B cell (primary cell): ENCODE results near the gene OR11L1. TPM values are rescaled to one million over a fixed set of nuclear protein-coding genes. Genes with fewer than 3 reads are reported as not detected.

Experiments
- ATAC-seq: fragments of 200-7000 bp; cut with Tn5 transposase; one replicate; pipeline ENCODE4 v1.10.0; 2021; ENCODE audit warnings: low read depth, mild to moderate bottlenecking, moderate number of reproducible peaks, moderate library complexity
- CTCF ChIA-PET: fragments of 350-600 bp; sonication (Branson Sonifier 250); formaldehyde crosslinking; loops from one replicate; lab custom pipeline; 2021; ENCODE audit warnings: antibody characterized with exemption, inconsistent platforms; lab: Charles Lee
- POLR2A ChIA-PET: fragments of 350-600 bp; sonication (Branson Sonifier 250); formaldehyde crosslinking; loops from one replicate; lab custom pipeline; 2021; ENCODE audit warnings: antibody characterized with exemption; lab: Charles Lee
- DNase-seq: peaks from one replicate; pipeline ENCODE4 v3.0.0; 2013
- H2AFZ ChIP-seq: 2 replicates; pipeline ENCODE4 v1.6.1; 2012; ENCODE audit warnings: mild to moderate bottlenecking, low read depth, low read length; ENCODE audit not compliant: insufficient read depth, poor library complexity, severe bottlenecking
- H3K27ac ChIP-seq, 2 donors: 1 replicate in 1 of 2; 2 replicates in 1 of 2; pipeline ENCODE4 v1.5.1; 2012 to 2013; ENCODE audit warnings: low read length in 2 of 2, mild to moderate bottlenecking in 2 of 2, moderate library complexity in 1 of 2
- H3K27me3 ChIP-seq, 4 experiments: fragments of 200-600 bp in 1 of 4; sonication (generic) in 1 of 4; replicated peaks in 1 of 4; 1 replicate in 2 of 4; 2 replicates in 2 of 4; pipeline versions ENCODE4 v1.6.1 to v1.7.0; 2013 to 2016; ENCODE audit warnings: low read length in 3 of 4, mild to moderate bottlenecking in 2 of 4, mixed read lengths in 1 of 4, moderate library complexity in 1 of 4; ENCODE audit not compliant: insufficient read depth in 4 of 4, control insufficient read depth in 3 of 4; ENCODE audit errors: control extremely low read depth in 1 of 4
- H3K36me3 ChIP-seq, 2 experiments: replicated peaks in 1 of 2; 1 replicate in 1 of 2; 2 replicates in 1 of 2; pipeline versions ENCODE4 v1.6.1 to v1.7.1; 2013; ENCODE audit warnings: low read length in 1 of 2; ENCODE audit not compliant: insufficient read depth in 2 of 2, control insufficient read depth in 1 of 2; ENCODE audit errors: control extremely low read depth in 1 of 2, extremely low read depth in 1 of 2
- H3K4me1 ChIP-seq, 2 donors: fragments of 200-600 bp in 1 of 2; sonication (generic) in 1 of 2; 1 replicate in 1 of 2; 2 replicates in 1 of 2; pipeline versions ENCODE4 v1.5.1 to v1.6.1; 2013 to 2017; ENCODE audit warnings: low read length in 2 of 2; ENCODE audit not compliant: control insufficient read depth in 2 of 2, insufficient read depth in 2 of 2
- H3K4me2 ChIP-seq: replicated peaks from 2 replicates; pipeline ENCODE3; 2012; ENCODE audit warnings: mild to moderate bottlenecking, low read depth, low read length; ENCODE audit not compliant: poor library complexity, severe bottlenecking
- H3K4me3 ChIP-seq, 5 experiments: fragments of 200-600 bp in 1 of 5; sonication (generic) in 1 of 5; 1 replicate in 3 of 5; 2 replicates in 2 of 5; pipeline versions ENCODE4 v1.5.1 to v1.7.0; 2011 to 2016; ENCODE audit warnings: low read length in 4 of 5, mild to moderate bottlenecking in 4 of 5, low read depth in 2 of 5, control low read depth in 1 of 5, moderate library complexity in 1 of 5; ENCODE audit not compliant: insufficient read depth in 1 of 5; ENCODE audit errors: control extremely low read depth in 1 of 5, extremely low read depth in 1 of 5
- H3K79me2 ChIP-seq: fragments of 200-600 bp; sonication (generic); one replicate; pipeline ENCODE4 v1.6.0; 2016; ENCODE audit warnings: low read length; ENCODE audit not compliant: control insufficient read depth, insufficient read depth
- H3K9ac ChIP-seq: fragments of 200-600 bp; sonication (generic); 2 replicates; pipeline ENCODE4 v1.6.1; 2017; ENCODE audit warnings: mild to moderate bottlenecking, low read length, moderate library complexity
- H3K9me3 ChIP-seq, 3 donors: one replicate each; pipeline versions ENCODE4 v1.6.1 to v1.7.1; 2013; ENCODE audit warnings: low read length in 2 of 3; ENCODE audit not compliant: control insufficient read depth in 2 of 3, insufficient read depth in 1 of 3; ENCODE audit errors: control extremely low read depth in 1 of 3
- H4K20me1 ChIP-seq: 2 replicates; pipeline ENCODE4 v1.6.0; 2012; ENCODE audit warnings: mild to moderate bottlenecking, low read length; ENCODE audit not compliant: insufficient read depth, control insufficient read depth, poor library complexity, severe bottlenecking
- H3K27ac Mint-ChIP-seq: one replicate; pipeline ENCODE4 v1.8.0; 2021; ENCODE audit warnings: mixed read lengths
- H3K27me3 Mint-ChIP-seq: one replicate; pipeline ENCODE4 v1.8.0; 2021; ENCODE audit warnings: mixed read lengths
- H3K4me1 Mint-ChIP-seq: one replicate; pipeline ENCODE4 v1.8.0; 2021; ENCODE audit warnings: mixed read lengths
- H3K4me3 Mint-ChIP-seq: one replicate; pipeline ENCODE4 v1.8.0; 2021; ENCODE audit warnings: mixed read lengths
- H3K9me3 Mint-ChIP-seq: one replicate; pipeline ENCODE4 v1.8.0; 2022; ENCODE audit warnings: mixed read lengths; ENCODE audit not compliant: insufficient read depth
- EZH2 ChIP-seq: IDR thresholded peaks from 2 replicates; pipeline ENCODE4 v1.6.1; 2012; ENCODE audit warnings: borderline replicate concordance, low read depth, mild to moderate bottlenecking, moderate library complexity, low read length; ENCODE audit not compliant: insufficient read depth, poor library complexity, severe bottlenecking
- WGBS: methylation state at CpG from one replicate; pipeline ENCODE4 v1.1.5; 2013; ENCODE audit warnings: missing lambda C conversion rate; ENCODE audit not compliant: insufficient coverage; 5-methylcytosine and 5-hydroxymethylcytosine counted together
- intact Hi-C: fragments of 100-400 bp; cut with micrococcal nuclease; formaldehyde crosslinking; loops from one replicate; pipeline ENCODE4 v1.10.0; 2022
- polyA plus RNA-seq: library from polyadenylated mRNA; depleted of rRNA; stranded (reverse); fragments of >200 nt; gene quantifications from 2 replicates; pipeline ENCODE4 v1.2.3, GENCODE V29; 2012
- total RNA-seq, 2 donors: library from RNA; stranded (reverse); fragments of 120-200 nt in 1 of 2; gene quantifications; 1 replicate in 1 of 2; 2 replicates in 1 of 2; pipeline versions ENCODE4 v1.2.3 to v1.2.4, GENCODE V29; 2013 to 2022
- TF ChIP-seq, protein P1 (sequence below): fragments of 200-600 bp; IDR thresholded peaks from one replicate; pipeline ENCODE4 v1.8.0; 2022; ENCODE audit warnings: antibody characterized with exemption, mild to moderate bottlenecking

Gene OR11L1
- total and polyA plus RNA-seq, 2 donors (not counting 1 experiment from before 2014, with no cell fraction given): not detected

DNA sequence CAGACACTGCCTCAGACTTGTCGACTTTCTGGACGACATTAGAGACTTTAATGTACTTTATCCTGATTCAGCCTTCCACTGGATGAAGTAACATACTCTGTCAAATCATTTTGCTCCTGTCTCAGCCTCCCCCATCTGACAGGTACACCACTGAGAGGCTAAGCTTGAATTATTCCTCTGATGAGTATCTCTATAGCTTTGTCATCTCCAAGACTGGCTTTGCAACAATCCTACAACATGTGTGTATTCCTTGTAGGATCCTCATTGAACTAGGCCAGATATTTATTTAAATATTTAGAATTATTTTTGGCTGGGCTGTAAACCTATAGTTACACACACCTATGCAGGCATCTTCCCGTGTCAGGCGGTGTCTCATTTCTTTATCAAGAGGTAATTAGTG, 14.2 kb upstream of the OR11L1 start:
- Mint-ChIP-seq H3K4me1 (peaks cover 14% of the 10 kb centered on the region), H3K27me3 (peaks cover 36% of the 10 kb centered on the region), H3K27ac (no peak overlapping the region), H3K9me3 (no peaks in the 10 kb centered on the region), H3K4me3 (peak overlapping the region; percentile 68)
- intact Hi-C loops: no loop called here
- no peak for DNase-seq
- ChIA-PET POLR2A (no interaction called here), CTCF (no interaction called here)
- TF ChIP-seq, protein P1, sequence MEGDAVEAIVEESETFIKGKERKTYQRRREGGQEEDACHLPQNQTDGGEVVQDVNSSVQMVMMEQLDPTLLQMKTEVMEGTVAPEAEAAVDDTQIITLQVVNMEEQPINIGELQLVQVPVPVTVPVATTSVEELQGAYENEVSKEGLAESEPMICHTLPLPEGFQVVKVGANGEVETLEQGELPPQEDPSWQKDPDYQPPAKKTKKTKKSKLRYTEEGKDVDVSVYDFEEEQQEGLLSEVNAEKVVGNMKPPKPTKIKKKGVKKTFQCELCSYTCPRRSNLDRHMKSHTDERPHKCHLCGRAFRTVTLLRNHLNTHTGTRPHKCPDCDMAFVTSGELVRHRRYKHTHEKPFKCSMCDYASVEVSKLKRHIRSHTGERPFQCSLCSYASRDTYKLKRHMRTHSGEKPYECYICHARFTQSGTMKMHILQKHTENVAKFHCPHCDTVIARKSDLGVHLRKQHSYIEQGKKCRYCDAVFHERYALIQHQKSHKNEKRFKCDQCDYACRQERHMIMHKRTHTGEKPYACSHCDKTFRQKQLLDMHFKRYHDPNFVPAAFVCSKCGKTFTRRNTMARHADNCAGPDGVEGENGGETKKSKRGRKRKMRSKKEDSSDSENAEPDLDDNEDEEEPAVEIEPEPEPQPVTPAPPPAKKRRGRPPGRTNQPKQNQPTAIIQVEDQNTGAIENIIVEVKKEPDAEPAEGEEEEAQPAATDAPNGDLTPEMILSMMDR: no peak
- TF ChIP-seq EZH2: no peak
- H3K4me3 ChIP-seq: no peak overlapping the region
- H3K79me2 ChIP-seq: no peaks in the 10 kb centered on the region
- no peak overlapping the region for H3K4me2 ChIP-seq
- 93% methylated on average over 2 of the region's 4 CpGs for WGBS
- H3K27me3 ChIP-seq: peaks cover 0 to 7% (median 3%) of the 10 kb centered on the region in 4 experiments
- no peaks in the 10 kb centered on the region for H3K36me3 ChIP-seq
- no peak overlapping the region for H3K9ac ChIP-seq
- peaks cover 4 to 8% of the 10 kb centered on the region in 2 donors for H3K4me1 ChIP-seq
- H3K9me3 ChIP-seq: peaks cover 0 to 6% (median 0%) of the 10 kb centered on the region in 3 donors
- no peak for ATAC-seq
- no peaks in the 10 kb centered on the region for H4K20me1 ChIP-seq
- no peak overlapping the region for H3K27ac ChIP-seq
- no peak overlapping the region for H2AFZ ChIP-seq

DNA sequence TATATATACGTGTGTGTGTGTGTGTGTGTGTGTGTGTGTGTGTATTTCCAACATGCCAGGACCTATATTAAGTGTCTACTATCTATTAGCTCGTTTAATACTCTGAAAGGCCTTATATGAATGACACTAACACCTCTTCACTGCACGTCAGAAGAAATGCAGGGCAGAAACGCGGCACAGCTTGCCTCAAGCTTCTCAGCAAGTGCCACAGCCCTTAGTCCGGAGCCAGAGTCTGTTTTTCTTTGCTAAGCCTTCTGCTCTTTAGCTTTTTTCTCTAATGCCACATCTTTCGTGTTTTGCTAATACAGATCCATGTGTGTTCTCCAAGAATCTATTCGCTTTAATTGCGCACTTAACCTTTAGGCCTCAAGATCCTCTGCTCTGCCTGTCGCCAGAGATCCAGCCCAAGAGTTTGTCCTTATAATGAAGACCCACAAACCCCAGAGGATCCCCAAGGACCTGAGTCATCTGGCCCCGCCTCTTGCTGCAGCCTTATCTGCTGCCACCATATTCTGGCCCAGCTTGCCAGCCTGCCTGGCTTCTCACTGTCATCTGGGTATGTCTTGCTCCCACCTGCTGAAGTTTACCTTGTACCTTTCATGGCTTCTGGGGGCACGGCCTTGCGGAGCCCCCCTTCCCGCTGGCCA, 13.3 kb upstream of the OR11L1 start:
- peaks cover 0 to 7% (median 3%) of the 10 kb centered on the region in 4 experiments for H3K27me3 ChIP-seq
- H3K27ac ChIP-seq: no peak overlapping the region
- no peaks in the 10 kb centered on the region for H3K9me3 Mint-ChIP-seq
- H3K4me1 Mint-ChIP-seq: peaks cover 14% of the 10 kb centered on the region
- no peaks in the 10 kb centered on the region for H3K36me3 ChIP-seq
- peaks cover 34% of the 10 kb centered on the region for H3K27me3 Mint-ChIP-seq
- H3K4me1 ChIP-seq: peaks cover 4 to 8% of the 10 kb centered on the region in 2 donors
- TF ChIP-seq, protein P1: no peak
- no peak for TF ChIP-seq EZH2
- no peak overlapping the region for H3K4me3 ChIP-seq
- no peak for ATAC-seq
- H3K27ac Mint-ChIP-seq: no peak overlapping the region
- no peak for DNase-seq
- H3K4me2 ChIP-seq: no peak overlapping the region
- H3K4me3 Mint-ChIP-seq: no peak overlapping the region
- POLR2A ChIA-PET: no interaction called here
- H4K20me1 ChIP-seq: no peaks in the 10 kb centered on the region
- peaks cover 0 to 6% (median 0%) of the 10 kb centered on the region in 3 donors for H3K9me3 ChIP-seq
- no peak overlapping the region for H3K9ac ChIP-seq
- H2AFZ ChIP-seq: no peak overlapping the region
- intact Hi-C loops: no loop called here
- no peaks in the 10 kb centered on the region for H3K79me2 ChIP-seq
- CTCF ChIA-PET: no interaction called here
- 83% methylated on average over 12 of the region's 14 CpGs for WGBS
